HepG2 (cell line): ENCODE results near the gene CYBC1. TPM values are rescaled to one million over a fixed set of nuclear protein-coding genes. Genes with fewer than 3 reads are reported as not detected.

Source experiments
- ZNF331 ChIP-seq: sonication (generic); formaldehyde crosslinking; IDR thresholded peaks from 2 replicates; pipeline ENCODE4 v1.4.0; 2020; ENCODE audit warnings: missing genetic modification reagents
- ZNF598 ChIP-seq: sonication (generic); formaldehyde crosslinking; IDR thresholded peaks from 2 replicates; pipeline ENCODE4 v1.5.1; 2020; ENCODE audit warnings: mild to moderate bottlenecking, missing genetic modification reagents, borderline replicate concordance
- ZNF839 ChIP-seq: sonication (generic); formaldehyde crosslinking; IDR thresholded peaks from 2 replicates; pipeline ENCODE4 v1.4.0; 2020; ENCODE audit warnings: missing genetic modification reagents, mild to moderate bottlenecking, borderline replicate concordance
- ZSCAN22 ChIP-seq: sonication (generic); formaldehyde crosslinking; IDR thresholded peaks from 2 replicates; pipeline ENCODE4 v1.4.0; 2020; ENCODE audit warnings: mild to moderate bottlenecking, missing genetic modification reagents
- polyA plus RNA-seq, 8 experiments: library from polyadenylated mRNA; depleted of rRNA in 3 of 8; stranded (reverse) in 7 of 8; unstranded in 1 of 8; fragments of >200 nt; fragmentation: Illumina TruSeq in 4 of 8; extraction: Trizol in 4 of 8; gene quantifications; 2 replicates each; pipeline versions ENCODE4 v1.2.1 to v1.2.3, GENCODE V29; 2011 to 2016; ENCODE audit warnings: low read depth in 4 of 8, missing spikeins in 1 of 8, mixed read lengths in 1 of 8; ENCODE audit not compliant: insufficient read depth in 1 of 8
- total RNA-seq, 5 experiments: library from RNA; depleted of rRNA; stranded (reverse); fragments of >200 nt; fragmentation: Illumina TruSeq; extraction: Trizol; gene quantifications; 2 replicates each; pipeline ENCODE4 v1.2.3, GENCODE V29; 2016; ENCODE audit warnings: low read depth in 1 of 5
- TF ChIP-seq, protein P1 (sequence below): sonication (generic); formaldehyde crosslinking; IDR thresholded peaks from 2 replicates; pipeline ENCODE4 v1.5.1; 2020; ENCODE audit warnings: mild to moderate bottlenecking, missing genetic modification reagents
- TF ChIP-seq, protein P2 (sequence below): sonication (generic); formaldehyde crosslinking; IDR thresholded peaks from 2 replicates; pipeline ENCODE4 v1.8.1; 2023; ENCODE audit warnings: mild to moderate bottlenecking, moderate library complexity, missing genetic modification reagents
- TF ChIP-seq, protein P3 (sequence below), 2 experiments: fragments of 450-650 bp in 1 of 2; sonication (generic) in 1 of 2; formaldehyde crosslinking in 1 of 2; IDR thresholded peaks; 2 replicates each; pipeline versions ENCODE4 v1.6.1 to v1.8.0; 2016 to 2022; ENCODE audit warnings: antibody characterized with exemption in 1 of 2, mild to moderate bottlenecking in 1 of 2, missing genetic modification reagents in 1 of 2
- TF ChIP-seq, protein P4 (sequence below): conservative IDR thresholded peaks from 2 replicates; pipeline ENCODE4 v1.6.1; 2018; ENCODE audit warnings: missing genetic modification reagents
- TF ChIP-seq, protein P5 (sequence below): sonication (generic); formaldehyde crosslinking; conservative IDR thresholded peaks from 2 replicates; pipeline ENCODE4 v1.8.1; 2023; ENCODE audit warnings: missing genetic modification reagents
- TF ChIP-seq, protein P6 (sequence below): IDR thresholded peaks from 2 replicates; pipeline ENCODE4 v1.6.1; 2016

The CYBC1 gene
- total and polyA plus RNA-seq, 2 of the 13 experiments (the other 11 are each of a cell fraction or from before 2014, with no cell fraction given), result 43.4 to 44.1 TPM

DNA sequence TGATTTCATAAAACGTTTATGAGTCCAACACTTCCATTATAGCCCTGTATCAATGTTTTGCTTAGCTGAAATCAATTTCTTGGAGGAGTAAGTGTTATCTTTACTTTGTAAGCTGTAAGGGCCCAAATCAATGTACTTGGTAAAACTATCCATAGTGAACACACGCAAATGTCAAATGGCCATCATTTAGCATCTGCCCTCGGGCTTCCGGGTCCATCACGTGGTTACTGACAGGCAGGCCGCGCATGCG lies 7.3 kb upstream of the CYBC1 start (continued):
- TF ChIP-seq, protein P1, sequence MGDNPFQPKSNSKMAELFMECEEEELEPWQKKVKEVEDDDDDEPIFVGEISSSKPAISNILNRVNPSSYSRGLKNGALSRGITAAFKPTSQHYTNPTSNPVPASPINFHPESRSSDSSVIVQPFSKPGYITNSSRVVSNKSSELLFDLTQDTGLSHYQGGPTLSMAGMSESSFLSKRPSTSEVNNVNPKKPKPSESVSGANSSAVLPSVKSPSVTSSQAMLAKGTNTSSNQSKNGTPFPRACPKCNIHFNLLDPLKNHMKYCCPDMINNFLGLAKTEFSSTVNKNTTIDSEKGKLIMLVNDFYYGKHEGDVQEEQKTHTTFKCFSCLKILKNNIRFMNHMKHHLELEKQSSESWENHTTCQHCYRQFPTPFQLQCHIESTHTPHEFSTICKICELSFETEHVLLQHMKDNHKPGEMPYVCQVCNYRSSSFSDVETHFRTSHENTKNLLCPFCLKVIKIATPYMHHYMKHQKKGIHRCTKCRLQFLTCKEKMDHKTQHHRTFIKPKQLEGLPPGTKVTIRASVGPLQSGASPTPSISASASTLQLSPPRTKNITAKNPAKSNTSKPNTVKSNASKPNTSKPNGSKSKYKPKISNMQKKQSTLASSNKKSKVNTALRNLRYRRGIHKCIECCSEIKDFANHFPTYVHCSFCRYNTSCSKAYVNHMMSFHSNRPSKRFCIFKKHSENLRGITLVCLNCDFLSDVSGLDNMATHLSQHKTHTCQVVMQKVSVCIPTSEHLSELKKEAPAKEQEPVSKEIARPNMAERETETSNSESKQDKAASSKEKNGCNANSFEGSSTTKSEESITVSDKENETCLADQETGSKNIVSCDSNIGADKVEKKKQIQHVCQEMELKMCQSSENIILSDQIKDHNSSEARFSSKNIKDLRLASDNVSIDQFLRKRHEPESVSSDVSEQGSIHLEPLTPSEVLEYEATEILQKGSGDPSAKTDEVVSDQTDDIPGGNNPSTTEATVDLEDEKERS (CRISPR knock-in tag), result peak; percentile 60; the same call in 1 of the 2 replicates
- TF ChIP-seq ZNF331 (CRISPR knock-in tag), result no peak
- TF ChIP-seq, protein P2, sequence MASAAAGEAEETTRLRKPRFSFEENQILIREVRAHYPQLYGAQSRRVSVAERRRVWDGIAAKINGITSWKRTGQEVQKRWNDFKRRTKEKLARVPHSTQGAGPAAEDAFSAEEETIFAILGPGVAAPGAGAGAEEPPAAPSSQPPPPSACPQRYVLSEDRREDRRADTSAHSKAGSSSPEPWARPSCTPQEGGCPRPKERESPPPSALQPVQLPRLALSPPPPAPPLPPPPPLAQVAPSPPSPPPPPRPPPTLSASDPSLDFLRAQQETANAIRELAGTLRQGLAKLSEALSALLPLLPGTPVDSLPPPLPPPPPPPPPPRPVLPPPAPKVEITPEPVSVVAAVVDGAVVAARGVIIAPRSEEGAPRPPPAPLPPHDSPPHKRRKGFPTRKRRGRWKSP, result no peak
- no peak for TF ChIP-seq ZNF598 (CRISPR knock-in tag)
- TF ChIP-seq, protein P3, sequence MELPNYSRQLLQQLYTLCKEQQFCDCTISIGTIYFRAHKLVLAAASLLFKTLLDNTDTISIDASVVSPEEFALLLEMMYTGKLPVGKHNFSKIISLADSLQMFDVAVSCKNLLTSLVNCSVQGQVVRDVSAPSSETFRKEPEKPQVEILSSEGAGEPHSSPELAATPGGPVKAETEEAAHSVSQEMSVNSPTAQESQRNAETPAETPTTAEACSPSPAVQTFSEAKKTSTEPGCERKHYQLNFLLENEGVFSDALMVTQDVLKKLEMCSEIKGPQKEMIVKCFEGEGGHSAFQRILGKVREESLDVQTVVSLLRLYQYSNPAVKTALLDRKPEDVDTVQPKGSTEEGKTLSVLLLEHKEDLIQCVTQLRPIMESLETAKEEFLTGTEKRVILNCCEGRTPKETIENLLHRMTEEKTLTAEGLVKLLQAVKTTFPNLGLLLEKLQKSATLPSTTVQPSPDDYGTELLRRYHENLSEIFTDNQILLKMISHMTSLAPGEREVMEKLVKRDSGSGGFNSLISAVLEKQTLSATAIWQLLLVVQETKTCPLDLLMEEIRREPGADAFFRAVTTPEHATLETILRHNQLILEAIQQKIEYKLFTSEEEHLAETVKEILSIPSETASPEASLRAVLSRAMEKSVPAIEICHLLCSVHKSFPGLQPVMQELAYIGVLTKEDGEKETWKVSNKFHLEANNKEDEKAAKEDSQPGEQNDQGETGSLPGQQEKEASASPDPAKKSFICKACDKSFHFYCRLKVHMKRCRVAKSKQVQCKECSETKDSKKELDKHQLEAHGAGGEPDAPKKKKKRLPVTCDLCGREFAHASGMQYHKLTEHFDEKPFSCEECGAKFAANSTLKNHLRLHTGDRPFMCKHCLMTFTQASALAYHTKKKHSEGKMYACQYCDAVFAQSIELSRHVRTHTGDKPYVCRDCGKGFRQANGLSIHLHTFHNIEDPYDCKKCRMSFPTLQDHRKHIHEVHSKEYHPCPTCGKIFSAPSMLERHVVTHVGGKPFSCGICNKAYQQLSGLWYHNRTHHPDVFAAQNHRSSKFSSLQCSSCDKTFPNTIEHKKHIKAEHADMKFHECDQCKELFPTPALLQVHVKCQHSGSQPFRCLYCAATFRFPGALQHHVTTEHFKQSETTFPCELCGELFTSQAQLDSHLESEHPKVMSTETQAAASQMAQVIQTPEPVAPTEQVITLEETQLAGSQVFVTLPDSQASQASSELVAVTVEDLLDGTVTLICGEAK (IDR thresholded peaks at IDR 0.05), result no peak
- TF ChIP-seq, protein P3 (CRISPR knock-in tag; IDR thresholded peaks at IDR 0.05), result no peak
- TF ChIP-seq ZNF839 (CRISPR knock-in tag), result no peak
- TF ChIP-seq, protein P4, sequence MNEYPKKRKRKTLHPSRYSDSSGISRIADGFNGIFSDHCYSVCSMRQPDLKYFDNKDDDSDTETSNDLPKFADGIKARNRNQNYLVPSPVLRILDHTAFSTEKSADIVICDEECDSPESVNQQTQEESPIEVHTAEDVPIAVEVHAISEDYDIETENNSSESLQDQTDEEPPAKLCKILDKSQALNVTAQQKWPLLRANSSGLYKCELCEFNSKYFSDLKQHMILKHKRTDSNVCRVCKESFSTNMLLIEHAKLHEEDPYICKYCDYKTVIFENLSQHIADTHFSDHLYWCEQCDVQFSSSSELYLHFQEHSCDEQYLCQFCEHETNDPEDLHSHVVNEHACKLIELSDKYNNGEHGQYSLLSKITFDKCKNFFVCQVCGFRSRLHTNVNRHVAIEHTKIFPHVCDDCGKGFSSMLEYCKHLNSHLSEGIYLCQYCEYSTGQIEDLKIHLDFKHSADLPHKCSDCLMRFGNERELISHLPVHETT (CRISPR knock-in tag), result no peak
- TF ChIP-seq, protein P5, sequence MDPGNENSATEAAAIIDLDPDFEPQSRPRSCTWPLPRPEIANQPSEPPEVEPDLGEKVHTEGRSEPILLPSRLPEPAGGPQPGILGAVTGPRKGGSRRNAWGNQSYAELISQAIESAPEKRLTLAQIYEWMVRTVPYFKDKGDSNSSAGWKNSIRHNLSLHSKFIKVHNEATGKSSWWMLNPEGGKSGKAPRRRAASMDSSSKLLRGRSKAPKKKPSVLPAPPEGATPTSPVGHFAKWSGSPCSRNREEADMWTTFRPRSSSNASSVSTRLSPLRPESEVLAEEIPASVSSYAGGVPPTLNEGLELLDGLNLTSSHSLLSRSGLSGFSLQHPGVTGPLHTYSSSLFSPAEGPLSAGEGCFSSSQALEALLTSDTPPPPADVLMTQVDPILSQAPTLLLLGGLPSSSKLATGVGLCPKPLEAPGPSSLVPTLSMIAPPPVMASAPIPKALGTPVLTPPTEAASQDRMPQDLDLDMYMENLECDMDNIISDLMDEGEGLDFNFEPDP (CRISPR knock-in tag), result no peak
- TF ChIP-seq, protein P6, sequence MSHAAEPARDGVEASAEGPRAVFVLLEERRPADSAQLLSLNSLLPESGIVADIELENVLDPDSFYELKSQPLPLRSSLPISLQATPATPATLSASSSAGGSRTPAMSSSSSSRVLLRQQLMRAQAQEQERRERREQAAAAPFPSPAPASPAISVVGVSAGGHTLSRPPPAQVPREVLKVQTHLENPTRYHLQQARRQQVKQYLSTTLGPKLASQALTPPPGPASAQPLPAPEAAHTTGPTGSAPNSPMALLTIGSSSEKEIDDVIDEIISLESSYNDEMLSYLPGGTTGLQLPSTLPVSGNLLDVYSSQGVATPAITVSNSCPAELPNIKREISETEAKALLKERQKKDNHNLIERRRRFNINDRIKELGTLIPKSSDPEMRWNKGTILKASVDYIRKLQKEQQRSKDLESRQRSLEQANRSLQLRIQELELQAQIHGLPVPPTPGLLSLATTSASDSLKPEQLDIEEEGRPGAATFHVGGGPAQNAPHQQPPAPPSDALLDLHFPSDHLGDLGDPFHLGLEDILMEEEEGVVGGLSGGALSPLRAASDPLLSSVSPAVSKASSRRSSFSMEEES (CRISPR knock-in tag), result peak; percentile 85; the same call in 1 of the 2 replicates
- TF ChIP-seq ZSCAN22 (CRISPR knock-in tag), result no peak
